ENCODE measurements around the gene ST6GAL1.

The ST6GAL1 gene

GRCh38 chr3:187027531-187028278, 97.4 kb downstream of the ST6GAL1 start:
- ATAC-seq (ENCODE audit: insufficient read depth, low read depth): no peak
- no peaks in the 10 kb centered on the region for H3K36me3 ChIP-seq (ENCODE audit: insufficient read depth, low read length)
- no peak overlapping the region for H3K27ac ChIP-seq (ENCODE audit: low read length)
- H3K9me3 ChIP-seq (ENCODE audit: insufficient read depth, low read length, severe bottlenecking): no peaks in the 10 kb centered on the region
- H3K4me2 ChIP-seq (ENCODE audit: insufficient read depth, low read length): no peak overlapping the region
- no peaks in the 10 kb centered on the region for H3K79me2 ChIP-seq (ENCODE audit: insufficient read depth, low read length)
- DNase-seq: no peak
- no peaks in the 10 kb centered on the region for H4K20me1 ChIP-seq (ENCODE audit: insufficient read depth, low read length)
- H3K4me3 ChIP-seq (ENCODE audit: low read depth in 1 of 2, low read length in 2 of 2): no peak overlapping the region
- TF ChIP-seq CTCF (IDR thresholded peaks at IDR 0.05; ENCODE audit: borderline replicate concordance, extremely low read depth, low read length, poor library complexity, severe bottlenecking) (no peak), EZH2 (IDR thresholded peaks at IDR 0.05; ENCODE audit: borderline replicate concordance, low read depth, low read length, severe bottlenecking) (no peak)
- no peaks in the 10 kb centered on the region for H3K4me1 ChIP-seq (ENCODE audit: insufficient read depth, low read length)
- peaks cover 10% of the 10 kb centered on the region for H3K27me3 ChIP-seq (ENCODE audit: insufficient read depth, low read length, poor library complexity)
- H2AFZ ChIP-seq (ENCODE audit: low read depth, low read length): no peak overlapping the region
- no peak overlapping the region for H3K9ac ChIP-seq (ENCODE audit: low read depth, low read length)

- TF ChIP-seq CTCF (IDR thresholded peaks at IDR 0.05; ENCODE audit: borderline replicate concordance, extremely low read depth, low read length, poor library complexity, severe bottlenecking) (no peak), EZH2 (IDR thresholded peaks at IDR 0.05; ENCODE audit: borderline replicate concordance, low read depth, low read length, severe bottlenecking) (no peak)
- DNase-seq: no peak
- ATAC-seq (ENCODE audit: insufficient read depth, low read depth): no peak
- no peak overlapping the region for H2AFZ ChIP-seq (ENCODE audit: low read depth, low read length)
- H3K4me3 ChIP-seq (ENCODE audit: low read depth in 1 of 2, low read length in 2 of 2): no peak overlapping the region
- H3K27ac ChIP-seq (ENCODE audit: low read length): no peak overlapping the region
- peaks cover 10% of the 10 kb centered on the region for H3K27me3 ChIP-seq (ENCODE audit: insufficient read depth, low read length, poor library complexity)
- H3K79me2 ChIP-seq (ENCODE audit: insufficient read depth, low read length): no peaks in the 10 kb centered on the region
- no peaks in the 10 kb centered on the region for H3K4me1 ChIP-seq (ENCODE audit: insufficient read depth, low read length)
- no peak overlapping the region for H3K9ac ChIP-seq (ENCODE audit: low read depth, low read length)
- H3K4me2 ChIP-seq (ENCODE audit: insufficient read depth, low read length): no peak overlapping the region
- H3K9me3 ChIP-seq (ENCODE audit: insufficient read depth, low read length, severe bottlenecking): no peaks in the 10 kb centered on the region
- H3K36me3 ChIP-seq (ENCODE audit: insufficient read depth, low read length): no peaks in the 10 kb centered on the region
- no peaks in the 10 kb centered on the region for H4K20me1 ChIP-seq (ENCODE audit: insufficient read depth, low read length)
These were observed 101.6 kb downstream of the ST6GAL1 start for GRCh38 chr3:187031934-187032333.

DNA sequence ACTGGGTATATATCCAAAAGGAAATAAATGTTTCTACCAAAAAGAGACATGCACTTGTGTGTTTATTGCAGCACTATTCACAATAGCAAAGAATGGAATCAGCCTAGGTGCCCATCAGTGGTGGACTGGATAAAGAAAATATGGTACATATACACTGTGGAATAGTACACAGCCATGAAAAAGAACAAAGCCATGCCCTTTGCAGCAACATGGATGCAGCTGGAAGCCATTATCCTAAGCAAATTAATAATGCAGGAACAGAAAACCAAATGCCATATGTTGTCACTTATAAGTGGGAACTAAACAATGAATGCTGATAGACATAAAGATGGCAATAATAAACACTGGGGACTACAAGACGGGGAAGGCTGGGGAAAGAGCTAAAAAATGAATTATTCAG, 106.1 kb downstream of the ST6GAL1 start:
- no peaks in the 10 kb centered on the region for H4K20me1 ChIP-seq (ENCODE audit: insufficient read depth, low read length)
- H3K27ac ChIP-seq (ENCODE audit: low read length): no peak overlapping the region
- no peak overlapping the region for H3K9ac ChIP-seq (ENCODE audit: low read depth, low read length)
- H3K79me2 ChIP-seq (ENCODE audit: insufficient read depth, low read length): no peaks in the 10 kb centered on the region
- no peaks in the 10 kb centered on the region for H3K27me3 ChIP-seq (ENCODE audit: insufficient read depth, low read length, poor library complexity)
- no peak for TF ChIP-seq CTCF (IDR thresholded peaks at IDR 0.05; ENCODE audit: borderline replicate concordance, extremely low read depth, low read length, poor library complexity, severe bottlenecking)
- TF ChIP-seq EZH2 (IDR thresholded peaks at IDR 0.05; ENCODE audit: borderline replicate concordance, low read depth, low read length, severe bottlenecking): no peak
- no peak overlapping the region for H3K4me2 ChIP-seq (ENCODE audit: insufficient read depth, low read length)
- ATAC-seq (ENCODE audit: insufficient read depth, low read depth) (no peak), DNase-seq (no peak)
- no peaks in the 10 kb centered on the region for H3K9me3 ChIP-seq (ENCODE audit: insufficient read depth, low read length, severe bottlenecking)
- no peaks in the 10 kb centered on the region for H3K4me1 ChIP-seq (ENCODE audit: insufficient read depth, low read length)
- no peaks in the 10 kb centered on the region for H3K36me3 ChIP-seq (ENCODE audit: insufficient read depth, low read length)
- no peak overlapping the region for H3K4me3 ChIP-seq (ENCODE audit: low read depth in 1 of 2, low read length in 2 of 2)
- H2AFZ ChIP-seq (ENCODE audit: low read depth, low read length): no peak overlapping the region

Data from DND-41 (cell line).